NOMO-1 treated with dmso at 0.1 percent for 144 hours (cell line): ENCODE data around the gene SRD5A1.

Experiments
- DNase-seq: peaks from one replicate; lab custom pipeline; 2025; ENCODE audit not compliant: unreplicated experiment; lab: John Stamatoyannopoulos, UW

SRD5A1 gene

GRCh38 chr5:6603643-6604042 lies 29.6 kb upstream of the SRD5A1 start:
- no peak for DNase-seq

GRCh38 chr5:6604341-6604740 lies 28.9 kb upstream of the SRD5A1 start:
- no peak for DNase-seq

- DNase-seq, result no peak
Measured at GRCh38 chr5:6604946-6605345, 28.3 kb upstream of the SRD5A1 start.

- DNase-seq, result no peak
Measured at GRCh38 chr5:6606884-6607558, 26.2 kb upstream of the SRD5A1 start.

- DNase-seq, result no peak
Measured at GRCh38 chr5:6607559-6607936, 25.7 kb upstream of the SRD5A1 start.

- DNase-seq, result no peak
Measured at GRCh38 chr5:6608016-6608415, 25.2 kb upstream of the SRD5A1 start.

- no peak for DNase-seq
Measured at GRCh38 chr5:6611334-6612256, 21.6 kb upstream of the SRD5A1 start.

- no peak for DNase-seq
Measured at GRCh38 chr5:6615034-6615815, 18.0 kb upstream of the SRD5A1 start.

GRCh38 chr5:6616632-6617031 lies 16.6 kb upstream of the SRD5A1 start:
- DNase-seq, result no peak

GRCh38 chr5:6623228-6623627 lies 10.0 kb upstream of the SRD5A1 start:
- no peak for DNase-seq

GRCh38 chr5:6623941-6624340 lies 9.3 kb upstream of the SRD5A1 start:
- no peak for DNase-seq

GRCh38 chr5:6626508-6626907 lies 6.7 kb upstream of the SRD5A1 start:
- no peak for DNase-seq

- no peak for DNase-seq
Measured at GRCh38 chr5:6631441-6631840, 1.8 kb upstream of the SRD5A1 start.

GRCh38 chr5:6632324-6632887 lies 834 bp upstream of the SRD5A1 start:
- peak; percentile 28 for DNase-seq

GRCh38 chr5:6633469-6634245 lies 417 bp downstream of the SRD5A1 start:
- DNase-seq, result no peak

GRCh38 chr5:6634306-6634705 lies 1.1 kb downstream of the SRD5A1 start:
- DNase-seq, result peak; percentile 73

GRCh38 chr5:6634788-6635430 lies 1.7 kb downstream of the SRD5A1 start:
- no peak for DNase-seq

GRCh38 chr5:6636293-6636692 lies 3.1 kb downstream of the SRD5A1 start:
- no peak for DNase-seq

GRCh38 chr5:6637022-6637421 lies 3.8 kb downstream of the SRD5A1 start:
- DNase-seq, result no peak

GRCh38 chr5:6637590-6637989 lies 4.3 kb downstream of the SRD5A1 start:
- DNase-seq, result no peak
